ENCODE data around the gene IFNA14.

IFNA14 gene

DNA sequence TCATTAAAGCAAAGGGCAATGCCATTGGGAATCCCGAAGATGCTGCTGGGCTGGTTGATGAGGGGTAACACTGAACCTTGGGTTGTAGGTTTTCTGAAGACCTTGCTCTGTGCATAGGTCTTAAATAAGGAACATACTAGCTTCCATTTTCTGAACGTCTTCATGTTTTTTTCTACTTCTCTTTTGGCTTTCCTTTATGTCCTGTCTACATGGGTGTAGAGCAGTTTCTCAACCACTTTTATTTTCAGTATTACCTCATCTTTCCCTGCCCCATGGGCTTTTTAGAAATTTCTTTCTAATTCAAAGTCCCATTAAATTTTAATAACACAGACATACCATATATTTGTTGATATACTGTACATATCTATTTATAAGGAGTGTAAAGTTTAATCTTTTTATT is at the start of gene IFNA14:
Gene IFNA14, minus strand, starts transcription at position 95 of the 400 bp plus-strand sequence. Its CDS starts 70 bp downstream, at position 25.
- no peak for TF ChIP-seq TEAD4 (IDR thresholded peaks at IDR 0.05)
- no peak for TF ChIP-seq EP300 (IDR thresholded peaks at IDR 0.05; ENCODE audit: borderline replicate concordance)
- no peak for TF ChIP-seq NFIC (IDR thresholded peaks at IDR 0.05)
- no peak for TF ChIP-seq TCF12 (IDR thresholded peaks at IDR 0.05; ENCODE audit: low read depth)
- TF ChIP-seq, protein P1, sequence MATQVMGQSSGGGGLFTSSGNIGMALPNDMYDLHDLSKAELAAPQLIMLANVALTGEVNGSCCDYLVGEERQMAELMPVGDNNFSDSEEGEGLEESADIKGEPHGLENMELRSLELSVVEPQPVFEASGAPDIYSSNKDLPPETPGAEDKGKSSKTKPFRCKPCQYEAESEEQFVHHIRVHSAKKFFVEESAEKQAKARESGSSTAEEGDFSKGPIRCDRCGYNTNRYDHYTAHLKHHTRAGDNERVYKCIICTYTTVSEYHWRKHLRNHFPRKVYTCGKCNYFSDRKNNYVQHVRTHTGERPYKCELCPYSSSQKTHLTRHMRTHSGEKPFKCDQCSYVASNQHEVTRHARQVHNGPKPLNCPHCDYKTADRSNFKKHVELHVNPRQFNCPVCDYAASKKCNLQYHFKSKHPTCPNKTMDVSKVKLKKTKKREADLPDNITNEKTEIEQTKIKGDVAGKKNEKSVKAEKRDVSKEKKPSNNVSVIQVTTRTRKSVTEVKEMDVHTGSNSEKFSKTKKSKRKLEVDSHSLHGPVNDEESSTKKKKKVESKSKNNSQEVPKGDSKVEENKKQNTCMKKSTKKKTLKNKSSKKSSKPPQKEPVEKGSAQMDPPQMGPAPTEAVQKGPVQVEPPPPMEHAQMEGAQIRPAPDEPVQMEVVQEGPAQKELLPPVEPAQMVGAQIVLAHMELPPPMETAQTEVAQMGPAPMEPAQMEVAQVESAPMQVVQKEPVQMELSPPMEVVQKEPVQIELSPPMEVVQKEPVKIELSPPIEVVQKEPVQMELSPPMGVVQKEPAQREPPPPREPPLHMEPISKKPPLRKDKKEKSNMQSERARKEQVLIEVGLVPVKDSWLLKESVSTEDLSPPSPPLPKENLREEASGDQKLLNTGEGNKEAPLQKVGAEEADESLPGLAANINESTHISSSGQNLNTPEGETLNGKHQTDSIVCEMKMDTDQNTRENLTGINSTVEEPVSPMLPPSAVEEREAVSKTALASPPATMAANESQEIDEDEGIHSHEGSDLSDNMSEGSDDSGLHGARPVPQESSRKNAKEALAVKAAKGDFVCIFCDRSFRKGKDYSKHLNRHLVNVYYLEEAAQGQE (IDR thresholded peaks at IDR 0.05; ENCODE audit: low read depth): no peak
- TF ChIP-seq FOXM1 (IDR thresholded peaks at IDR 0.05; ENCODE audit: borderline replicate concordance, low read depth): no peak

DNA sequence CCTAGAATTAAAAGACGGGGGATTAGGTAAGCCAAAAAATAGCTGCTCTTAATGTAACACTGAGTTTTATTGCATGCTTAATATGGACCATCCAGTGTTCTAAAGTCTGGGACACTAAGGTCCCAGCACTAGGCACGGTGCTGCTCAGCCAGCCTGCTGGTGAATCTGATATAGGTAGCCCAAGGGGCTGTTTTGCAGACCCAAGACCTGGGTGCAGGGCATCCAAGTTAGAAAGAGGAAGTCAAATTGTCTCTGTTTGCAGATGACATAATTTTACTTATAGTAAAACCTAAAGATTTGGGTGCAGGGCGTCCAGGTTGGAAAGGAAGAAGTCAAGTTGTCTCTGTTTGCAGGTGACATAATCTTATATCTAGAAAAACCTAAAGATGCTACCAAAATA is 47.5 kb upstream of the IFNA14 start:
- TF ChIP-seq, protein P2, sequence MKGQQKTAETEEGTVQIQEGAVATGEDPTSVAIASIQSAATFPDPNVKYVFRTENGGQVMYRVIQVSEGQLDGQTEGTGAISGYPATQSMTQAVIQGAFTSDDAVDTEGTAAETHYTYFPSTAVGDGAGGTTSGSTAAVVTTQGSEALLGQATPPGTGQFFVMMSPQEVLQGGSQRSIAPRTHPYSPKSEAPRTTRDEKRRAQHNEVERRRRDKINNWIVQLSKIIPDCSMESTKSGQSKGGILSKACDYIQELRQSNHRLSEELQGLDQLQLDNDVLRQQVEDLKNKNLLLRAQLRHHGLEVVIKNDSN (IDR thresholded peaks at IDR 0.05): no peak
- no peak for TF ChIP-seq TEAD4 (IDR thresholded peaks at IDR 0.05)
- TF ChIP-seq NFIC (IDR thresholded peaks at IDR 0.05): no peak
- TF ChIP-seq YY1 (IDR thresholded peaks at IDR 0.05; ENCODE audit: low read depth): no peak
- no peak for TF ChIP-seq EP300 (IDR thresholded peaks at IDR 0.05; ENCODE audit: borderline replicate concordance)
- TF ChIP-seq, protein P1 (IDR thresholded peaks at IDR 0.05; ENCODE audit: low read depth): no peak
- no peak for TF ChIP-seq FOXM1 (IDR thresholded peaks at IDR 0.05; ENCODE audit: borderline replicate concordance, low read depth)
- TF ChIP-seq, protein P3, sequence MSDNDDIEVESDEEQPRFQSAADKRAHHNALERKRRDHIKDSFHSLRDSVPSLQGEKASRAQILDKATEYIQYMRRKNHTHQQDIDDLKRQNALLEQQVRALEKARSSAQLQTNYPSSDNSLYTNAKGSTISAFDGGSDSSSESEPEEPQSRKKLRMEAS (IDR thresholded peaks at IDR 0.05): no peak
- TF ChIP-seq EGR1 (IDR thresholded peaks at IDR 0.05): no peak
- no peak for TF ChIP-seq RAD21 (IDR thresholded peaks at IDR 0.05; ENCODE audit: low read depth)
- TF ChIP-seq ZBTB7A (IDR thresholded peaks at IDR 0.05; ENCODE audit: low read depth): no peak
- no peak for TF ChIP-seq TAF1 (IDR thresholded peaks at IDR 0.05; ENCODE audit: low read depth)

DNA sequence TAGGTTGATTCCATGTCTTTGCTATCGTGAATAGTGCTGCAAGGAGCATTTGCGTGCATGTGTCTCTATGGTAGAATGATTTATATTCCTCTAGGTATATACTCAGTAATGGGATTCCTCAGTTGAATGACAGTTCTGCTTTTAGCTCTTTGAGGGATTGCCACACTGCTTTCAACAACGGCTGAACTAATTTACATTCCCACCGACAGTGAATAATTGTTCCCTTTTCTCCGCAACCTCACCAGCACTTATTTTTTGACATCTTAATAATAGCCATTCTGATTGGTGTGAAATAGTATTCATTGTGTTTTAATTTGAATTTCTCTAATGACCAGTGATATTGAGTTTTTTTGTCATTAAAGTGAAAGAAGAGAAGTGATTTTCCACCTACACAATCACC is 46.9 kb upstream of the IFNA14 start:
- TF ChIP-seq NFIC (IDR thresholded peaks at IDR 0.05) (no peak), CEBPB (IDR thresholded peaks at IDR 0.05) (no peak), RAD21 (IDR thresholded peaks at IDR 0.05; ENCODE audit: low read depth) (no peak), TCF12 (IDR thresholded peaks at IDR 0.05; ENCODE audit: low read depth) (no peak), FOXM1 (IDR thresholded peaks at IDR 0.05; ENCODE audit: borderline replicate concordance, low read depth) (no peak)

DNA sequence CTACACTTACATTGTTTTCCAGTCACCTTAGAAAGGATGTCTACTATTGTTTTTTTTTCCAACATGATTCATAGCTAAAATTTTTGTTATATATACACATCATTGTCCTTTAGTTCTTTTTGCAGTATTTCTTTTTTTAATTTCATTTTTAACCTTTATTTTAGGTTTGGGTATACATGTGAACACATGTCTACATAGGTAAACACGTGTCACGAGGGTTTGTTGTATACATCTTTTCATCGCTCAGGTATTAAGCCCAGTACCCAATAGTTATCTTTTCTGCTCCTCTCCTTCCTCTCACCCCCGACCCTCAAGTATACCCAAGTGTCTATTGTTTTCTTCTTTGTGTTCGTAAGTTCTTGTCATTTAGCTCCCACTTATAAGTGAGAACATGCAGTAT is 46.3 kb upstream of the IFNA14 start:
- TF ChIP-seq ZBTB7A (IDR thresholded peaks at IDR 0.05; ENCODE audit: low read depth): no peak
- TF ChIP-seq EP300 (IDR thresholded peaks at IDR 0.05; ENCODE audit: borderline replicate concordance): no peak
- no peak for TF ChIP-seq RAD21 (IDR thresholded peaks at IDR 0.05; ENCODE audit: low read depth)
- TF ChIP-seq, protein P2 (IDR thresholded peaks at IDR 0.05): no peak
- no peak for TF ChIP-seq FOXM1 (IDR thresholded peaks at IDR 0.05; ENCODE audit: borderline replicate concordance, low read depth)
- no peak for TF ChIP-seq CEBPB (IDR thresholded peaks at IDR 0.05)
- TF ChIP-seq, protein P3 (IDR thresholded peaks at IDR 0.05): no peak
- TF ChIP-seq CREB1 (IDR thresholded peaks at IDR 0.05; ENCODE audit: low read depth): no peak
- no peak for TF ChIP-seq TAF1 (IDR thresholded peaks at IDR 0.05; ENCODE audit: low read depth)
- TF ChIP-seq NFIC (IDR thresholded peaks at IDR 0.05): no peak
- TF ChIP-seq TCF12 (IDR thresholded peaks at IDR 0.05; ENCODE audit: low read depth): no peak
- no peak for TF ChIP-seq TEAD4 (IDR thresholded peaks at IDR 0.05)
- no peak for TF ChIP-seq YY1 (IDR thresholded peaks at IDR 0.05; ENCODE audit: low read depth)

DNA sequence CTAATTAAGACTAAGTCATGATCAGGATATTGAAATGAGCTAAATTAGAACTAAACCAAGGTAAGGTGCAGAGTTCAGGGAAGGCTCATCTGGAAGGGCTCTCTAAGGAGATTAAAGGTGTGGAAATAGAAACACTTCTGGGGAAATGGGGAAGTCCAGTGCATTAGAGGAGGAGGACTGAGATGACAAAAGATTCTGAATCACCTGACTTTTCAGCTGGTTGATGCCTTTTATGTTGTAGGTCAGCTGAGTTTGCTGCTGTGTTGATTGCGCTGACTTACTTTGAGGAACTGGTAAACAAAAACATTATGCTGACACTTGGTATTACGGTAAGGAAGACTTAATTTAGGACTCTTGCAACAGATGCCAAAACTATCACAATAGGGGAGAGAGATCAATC is 41.5 kb upstream of the IFNA14 start:
- TF ChIP-seq, protein P2 (IDR thresholded peaks at IDR 0.05): no peak
- TF ChIP-seq CEBPB (IDR thresholded peaks at IDR 0.05): no peak
- TF ChIP-seq, protein P1 (IDR thresholded peaks at IDR 0.05; ENCODE audit: low read depth): no peak
- TF ChIP-seq CREB1 (IDR thresholded peaks at IDR 0.05; ENCODE audit: low read depth): no peak
- TF ChIP-seq FOXM1 (IDR thresholded peaks at IDR 0.05; ENCODE audit: borderline replicate concordance, low read depth): no peak
- no peak for TF ChIP-seq YY1 (IDR thresholded peaks at IDR 0.05; ENCODE audit: low read depth)
- no peak for TF ChIP-seq RAD21 (IDR thresholded peaks at IDR 0.05; ENCODE audit: low read depth)
- no peak for TF ChIP-seq EGR1 (IDR thresholded peaks at IDR 0.05)

Measured in Ishikawa (cell line).